Hypothalamus (tissue), 51 donors: ENCODE measurements around the gene RNF152.
A peak's percentile ranks its signal among the peaks of the same experiment; 100 is the strongest.

ENCODE experiments used
- DNase-seq, 51 donors: peaks; one replicate each; lab custom pipeline; 2025; lab: John Stamatoyannopoulos, UW

The RNF152 gene, protein sequence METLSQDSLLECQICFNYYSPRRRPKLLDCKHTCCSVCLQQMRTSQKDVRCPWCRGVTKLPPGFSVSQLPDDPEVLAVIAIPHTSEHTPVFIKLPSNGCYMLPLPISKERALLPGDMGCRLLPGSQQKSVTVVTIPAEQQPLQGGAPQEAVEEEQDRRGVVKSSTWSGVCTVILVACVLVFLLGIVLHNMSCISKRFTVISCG

DNA sequence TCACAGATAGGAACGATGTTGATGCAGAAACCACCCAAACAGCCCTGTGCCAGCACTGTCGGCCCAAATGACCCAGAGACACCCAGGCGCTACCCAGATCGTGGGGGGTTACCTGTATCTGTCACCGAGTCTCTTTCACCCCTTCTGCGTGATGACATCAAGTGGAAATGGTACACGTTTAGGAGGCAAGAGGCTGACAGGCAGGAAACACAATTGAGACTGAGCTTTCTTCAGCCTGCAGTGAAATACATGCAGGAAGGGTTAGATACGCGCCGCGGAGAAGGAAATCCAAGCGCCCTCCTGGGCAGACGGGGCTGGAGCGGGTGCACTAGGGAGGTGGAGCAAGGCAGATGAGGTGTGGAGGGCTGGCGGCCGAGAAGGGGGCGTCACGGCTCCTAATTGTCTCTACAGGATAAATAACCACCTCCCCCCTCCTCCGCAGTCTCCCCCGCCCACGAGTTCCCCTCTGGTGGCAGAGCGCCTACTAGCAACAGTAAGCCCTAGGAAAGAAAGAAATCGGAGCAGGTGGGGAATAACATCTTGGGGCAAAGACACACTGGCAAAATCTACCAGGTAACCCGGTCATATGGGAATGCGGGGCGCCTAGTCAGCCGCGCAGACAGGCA is at the start of gene RNF152:
TSS of gene RNF152 (minus strand) at position 325 of the 626 bp plus-strand sequence. CDS start 76,544 bp downstream, outside the sequence.
- DNase-seq, result peak in 29 of 51 donors; percentile 13 to 77 (median 27)

DNA sequence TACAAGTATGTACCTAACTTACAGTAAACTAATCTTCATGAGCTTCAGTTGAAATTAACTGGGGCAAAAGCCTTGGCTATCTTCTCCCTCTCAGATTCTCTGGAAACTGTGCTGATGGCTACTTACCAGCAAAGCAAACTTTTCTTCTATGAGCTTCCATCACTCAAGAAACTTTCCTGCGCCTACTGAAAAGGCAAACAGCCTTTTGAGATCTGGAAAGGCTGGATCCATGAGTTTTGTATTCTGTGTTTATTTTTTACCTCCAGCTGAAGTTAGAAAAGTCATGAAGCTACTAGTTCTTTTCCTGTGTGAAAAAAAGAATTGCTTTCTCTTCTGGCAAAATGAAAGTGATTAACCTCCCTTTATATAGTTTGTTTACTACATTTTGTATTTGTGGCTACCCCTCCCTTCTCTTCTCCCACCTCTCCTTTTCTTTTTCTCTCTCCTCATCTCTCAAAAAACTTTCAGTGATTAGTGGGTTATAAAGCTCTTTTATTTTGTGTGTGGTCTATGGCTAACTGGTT is 49.2 kb upstream of the RNF152 start:
- no peak for DNase-seq

DNA sequence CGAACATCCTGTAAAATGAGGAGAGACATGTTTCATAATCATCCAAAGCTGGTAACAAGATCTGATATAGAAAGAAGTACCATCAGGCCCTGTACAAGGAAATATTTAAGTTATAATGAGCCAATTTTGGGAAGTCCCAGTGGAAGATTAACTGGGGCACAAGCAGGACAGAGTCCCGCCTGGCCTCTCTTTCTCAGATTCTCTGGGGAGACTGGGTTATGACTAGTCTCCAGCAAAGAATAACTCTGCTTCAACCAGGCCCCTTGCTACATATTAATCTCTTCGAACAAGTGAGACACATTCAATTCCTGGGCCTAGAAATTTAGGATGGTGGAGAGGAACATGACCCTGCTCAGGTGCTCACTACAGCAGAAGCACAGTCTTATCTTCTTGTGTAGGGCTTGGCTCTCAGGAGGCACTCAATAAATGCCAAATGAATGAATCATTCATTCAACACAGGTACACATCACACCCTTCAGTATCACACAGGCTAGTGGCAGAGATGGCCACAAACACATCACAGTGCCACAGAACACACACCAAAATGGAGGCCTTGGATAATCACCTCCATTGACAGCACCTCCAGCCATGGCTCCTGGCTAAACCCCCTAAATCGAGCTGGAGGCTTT is 46.4 kb upstream of the RNF152 start:
- no peak for DNase-seq

DNA sequence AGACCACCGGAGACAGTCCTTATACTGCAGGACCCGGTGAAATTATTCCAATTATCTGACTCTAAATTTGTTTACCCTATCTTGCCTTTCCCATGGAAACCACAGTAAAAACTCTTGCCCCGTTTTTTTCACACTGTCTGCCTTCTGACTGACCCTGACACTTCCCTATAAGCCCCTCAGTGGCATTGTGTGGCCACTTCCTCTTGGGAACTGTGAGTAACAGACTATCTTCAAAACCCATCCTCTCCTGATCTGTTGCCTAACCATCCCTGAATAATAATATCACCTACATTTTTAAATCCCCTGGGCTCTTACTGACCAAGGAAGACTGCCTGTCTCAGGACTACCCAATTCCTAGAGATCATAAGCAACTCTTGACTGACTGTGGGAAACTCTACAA is 42.6 kb upstream of the RNF152 start:
- DNase-seq, result no peak

DNA sequence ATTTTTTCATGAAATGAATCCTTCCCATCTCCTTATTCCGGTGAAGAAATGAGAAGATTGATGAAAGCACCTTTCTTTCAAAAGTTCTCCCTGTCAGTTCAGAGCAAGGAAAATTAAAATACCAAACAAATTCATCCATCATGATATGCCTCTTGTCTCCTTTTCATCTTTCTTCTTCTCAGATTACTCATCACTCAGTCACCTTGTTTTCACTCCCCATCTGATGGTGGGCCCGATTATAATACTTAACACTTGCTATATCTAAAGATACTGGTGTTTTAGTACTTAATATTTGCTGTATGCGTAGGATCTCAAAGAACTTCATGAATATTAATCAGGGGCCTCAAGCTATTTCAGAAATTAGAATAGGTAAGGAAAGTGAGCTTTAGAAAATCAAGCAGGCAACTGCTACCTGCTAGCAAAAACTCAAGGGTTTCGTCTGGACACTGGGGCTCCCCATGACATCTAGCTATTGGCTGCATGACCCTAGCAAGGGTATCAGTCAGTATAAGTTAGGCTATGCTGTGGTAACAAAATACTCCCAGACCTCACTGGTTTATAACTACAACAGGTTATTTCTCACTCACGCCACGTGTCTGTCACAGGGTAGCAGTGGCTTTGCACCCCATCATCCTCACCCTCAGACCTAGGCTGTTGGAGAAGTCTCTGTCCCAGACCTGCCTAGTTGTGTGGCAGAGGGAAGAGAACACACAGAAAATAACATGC is 39.0 kb upstream of the RNF152 start:
- no peak for DNase-seq

DNA sequence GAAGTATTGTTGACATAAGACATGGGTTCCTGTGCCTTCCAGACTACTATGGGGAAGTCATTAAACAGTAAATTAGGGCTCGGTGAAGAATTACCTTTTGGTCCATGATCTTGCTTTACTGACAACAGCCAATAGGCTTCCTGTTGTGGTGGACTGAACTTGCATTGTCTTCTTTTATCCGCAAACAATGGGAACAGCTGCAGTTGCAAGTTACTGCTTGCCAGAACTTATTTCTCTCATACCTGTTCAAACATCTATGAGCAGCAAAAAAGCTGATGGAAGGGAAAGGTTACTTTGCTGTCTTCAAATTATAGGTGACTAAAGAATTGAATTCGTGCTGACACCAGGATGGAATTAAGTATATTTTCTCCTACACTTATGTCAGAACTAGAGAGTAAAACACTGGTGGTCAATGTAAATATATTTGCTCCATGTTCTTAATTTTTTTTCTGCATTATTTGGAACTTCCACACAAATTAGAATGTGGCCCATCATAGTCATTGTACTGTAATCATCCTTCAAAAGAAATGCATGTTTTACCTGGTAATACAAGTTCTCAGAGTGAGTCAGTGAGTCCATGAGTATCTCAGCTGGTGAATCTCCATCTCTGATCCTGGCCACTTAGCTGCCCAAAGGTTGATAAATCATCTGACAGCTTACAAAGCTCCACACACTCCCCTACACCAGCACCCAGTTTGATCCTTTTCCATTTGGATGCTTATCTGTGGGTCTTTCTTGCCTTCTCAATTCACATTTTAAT is 37.3 kb upstream of the RNF152 start:
- DNase-seq, result no peak

DNA sequence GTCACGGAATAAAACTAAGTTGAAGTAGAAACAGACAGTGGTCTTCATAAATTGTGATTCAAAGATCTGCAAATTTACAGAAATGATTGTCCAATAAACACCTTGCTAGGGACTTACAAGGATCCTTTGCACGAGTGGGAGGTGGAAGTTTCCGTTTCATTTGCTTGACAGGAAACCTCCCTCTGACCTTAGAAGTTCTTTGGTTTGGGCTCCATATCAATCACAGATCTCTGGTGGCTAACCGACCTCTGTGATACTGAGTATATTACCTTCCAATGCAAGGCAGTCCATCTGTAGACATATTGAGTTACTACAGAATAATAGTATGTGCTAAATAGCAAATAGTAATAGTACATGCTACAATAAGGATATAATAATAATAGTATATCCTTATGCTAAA is 33.7 kb upstream of the RNF152 start:
- DNase-seq, result no peak

DNA sequence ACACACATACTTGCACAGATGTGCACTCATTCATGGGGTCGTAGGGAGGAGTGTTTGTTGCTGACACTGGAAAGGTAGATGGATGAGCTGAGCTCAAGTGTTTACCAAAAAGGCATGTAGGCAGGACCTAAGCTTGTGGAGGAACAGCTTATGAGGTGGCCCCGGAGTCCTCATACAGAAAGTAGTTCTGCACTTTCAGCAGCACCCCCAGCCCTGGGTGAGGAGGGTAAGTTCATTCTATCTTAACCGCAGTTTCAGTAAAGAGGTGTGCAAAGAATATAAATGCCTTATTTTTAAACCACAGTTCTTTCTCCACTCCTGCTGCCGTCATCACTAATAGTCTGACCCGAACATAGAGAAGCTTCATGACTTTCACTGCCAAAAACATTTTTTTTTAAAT is 31.7 kb upstream of the RNF152 start:
- no peak for DNase-seq

DNA sequence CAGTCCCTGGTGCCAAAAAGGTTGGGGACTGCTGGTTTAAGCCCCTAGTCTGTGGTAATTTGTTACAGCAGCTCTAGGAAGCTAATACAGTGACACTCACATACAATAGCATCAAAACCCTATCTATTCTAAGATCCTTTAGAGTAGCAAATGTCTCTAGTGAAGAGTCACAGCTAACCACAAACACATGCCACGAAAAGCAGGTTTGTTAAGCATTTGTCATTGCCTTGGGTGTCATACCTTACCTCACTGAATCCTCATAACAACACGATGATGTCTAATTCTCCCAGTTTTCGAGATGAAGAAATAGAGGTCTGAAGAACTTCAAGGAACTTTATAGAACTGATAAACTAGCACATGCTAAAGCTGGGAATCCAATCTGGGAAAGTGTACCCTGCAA is 29.6 kb upstream of the RNF152 start:
- DNase-seq, result no peak

DNA sequence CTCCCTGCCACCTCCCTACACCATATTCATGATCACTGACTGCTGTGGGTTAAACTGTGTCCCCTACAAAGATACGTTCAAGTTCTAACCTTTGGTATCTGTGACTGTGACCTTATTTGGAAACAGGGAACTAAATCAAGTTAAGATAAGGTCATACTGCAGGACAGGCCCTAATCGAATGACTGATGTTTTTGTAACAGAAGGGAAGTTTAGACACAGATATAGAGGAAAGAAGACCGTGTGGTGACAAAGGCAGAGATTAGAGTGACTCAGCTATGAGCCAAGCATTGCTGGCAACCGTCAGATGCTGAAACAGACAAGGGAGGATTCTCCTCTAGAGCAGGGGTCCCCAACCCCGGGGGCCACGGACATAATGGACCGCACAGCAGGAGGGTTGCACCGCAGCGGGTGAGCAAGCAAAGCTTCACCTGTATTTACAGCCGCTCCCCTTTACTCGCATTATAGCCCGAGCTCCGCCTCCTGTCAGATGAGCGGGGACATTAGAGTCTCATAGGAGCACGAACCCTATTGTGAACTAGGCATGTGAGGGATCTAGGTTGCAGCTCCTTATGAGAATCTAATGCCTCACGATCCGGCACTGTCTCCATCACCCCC is 28.9 kb upstream of the RNF152 start:
- no peak for DNase-seq

DNA sequence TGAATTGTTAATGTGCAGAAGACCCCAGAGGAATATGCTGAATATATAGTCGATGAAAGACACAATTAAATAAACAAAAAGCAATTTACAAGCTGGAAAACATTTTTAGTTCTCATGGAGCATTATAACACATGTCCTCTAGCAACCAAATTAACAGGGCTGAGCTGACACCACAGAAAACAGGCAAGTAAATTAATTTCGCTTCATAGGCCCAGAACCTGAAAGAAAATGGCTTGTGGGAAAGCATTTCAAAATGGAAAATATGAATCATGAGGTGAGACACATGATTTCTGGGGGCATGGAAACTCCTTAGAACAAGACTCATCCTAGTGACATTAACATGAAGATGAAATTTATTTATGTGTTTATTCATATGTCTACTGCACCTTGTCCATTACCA is 25.0 kb upstream of the RNF152 start:
- DNase-seq, result no peak

DNA sequence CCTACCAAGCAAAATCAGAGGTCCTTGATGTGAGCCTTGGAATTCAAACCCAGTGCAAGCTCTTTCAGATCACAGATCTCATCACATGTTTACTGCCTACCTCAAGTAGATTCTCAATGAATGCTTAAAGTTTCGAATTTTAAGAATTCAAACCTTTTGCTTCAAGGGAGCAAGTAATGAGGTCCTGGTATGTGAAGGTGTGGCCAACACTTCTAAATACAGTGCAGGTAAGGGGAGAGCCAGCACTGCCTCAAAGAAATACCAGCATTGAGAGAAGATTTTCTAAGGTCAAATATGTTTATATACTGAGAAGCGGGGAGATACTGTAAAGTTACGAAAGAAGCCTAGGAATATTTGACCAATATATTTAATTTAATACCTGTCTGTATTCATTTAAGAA is 19.7 kb upstream of the RNF152 start:
- DNase-seq, result no peak

DNA sequence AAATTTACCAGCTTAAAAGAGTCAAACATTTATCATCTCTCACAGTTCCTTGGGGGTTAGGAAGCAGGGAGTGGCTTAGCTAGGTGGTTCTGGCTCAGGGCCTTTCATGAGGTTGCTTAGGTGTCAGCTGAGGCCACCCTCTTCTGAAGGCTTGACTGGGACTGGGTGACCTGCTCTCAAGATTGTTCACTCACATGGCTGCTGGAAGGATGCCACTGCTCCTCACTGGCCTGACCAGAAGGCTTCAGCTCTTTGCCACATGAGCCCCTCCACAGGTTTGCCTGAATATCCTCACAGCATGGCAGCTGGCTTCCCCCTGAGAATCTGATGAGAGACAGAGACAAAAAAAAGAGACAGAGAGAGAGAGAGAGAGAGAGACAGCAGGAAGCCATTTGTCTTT is 17.3 kb upstream of the RNF152 start:
- no peak for DNase-seq

DNA sequence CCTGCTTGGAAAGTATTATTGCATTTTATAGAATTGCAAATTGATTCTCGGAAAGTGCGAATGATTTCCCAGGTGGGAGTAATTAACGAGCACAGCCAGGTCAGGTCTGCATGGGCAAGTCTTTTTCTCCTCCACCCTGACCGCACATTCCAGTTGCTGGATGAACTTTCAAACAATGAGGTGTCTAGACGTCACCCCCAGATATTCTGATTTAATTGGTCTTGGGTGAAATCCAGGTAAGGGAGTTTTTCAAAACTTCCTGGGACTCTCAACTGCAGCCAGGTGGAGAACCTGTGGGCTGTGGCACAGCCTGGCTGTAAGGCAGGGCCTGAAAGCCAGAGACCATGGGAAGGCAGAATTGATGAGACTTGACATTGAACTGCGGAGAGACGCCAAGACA is 15.9 kb upstream of the RNF152 start:
- DNase-seq, result no peak

DNA sequence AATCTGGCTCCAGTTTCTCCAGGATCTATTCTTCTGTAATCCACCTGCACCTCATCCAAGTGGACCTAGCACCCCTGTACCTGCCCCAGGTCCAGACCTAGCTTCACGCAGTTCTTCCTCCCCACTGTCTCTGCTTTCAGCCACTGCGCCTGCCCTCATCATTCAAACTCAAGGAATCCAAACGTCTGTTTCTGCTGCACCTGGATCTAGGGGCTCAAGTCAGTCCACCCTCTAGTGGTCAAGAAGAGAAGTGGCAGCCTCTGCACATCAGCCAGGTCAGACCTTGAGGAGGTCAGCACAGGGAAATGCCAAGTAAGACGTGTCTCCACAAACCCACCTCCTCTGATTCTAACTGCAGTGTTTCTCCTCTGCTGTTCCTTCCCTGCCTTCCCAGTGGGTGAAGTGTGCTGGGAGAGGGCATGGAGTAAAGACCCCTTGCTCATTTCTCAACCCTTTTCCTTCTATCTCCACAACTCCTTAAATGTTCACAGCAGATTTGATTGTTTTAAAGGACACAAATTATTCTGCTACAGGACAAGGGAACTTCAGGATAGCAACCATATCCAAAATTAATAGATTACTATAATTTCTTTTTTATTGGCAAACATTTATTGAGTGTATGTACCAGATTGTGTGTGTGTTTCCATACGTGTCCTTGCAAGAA is 8.6 kb upstream of the RNF152 start:
- peak in 7 of 51 donors; percentile 3 to 17 (median 11) for DNase-seq

DNA sequence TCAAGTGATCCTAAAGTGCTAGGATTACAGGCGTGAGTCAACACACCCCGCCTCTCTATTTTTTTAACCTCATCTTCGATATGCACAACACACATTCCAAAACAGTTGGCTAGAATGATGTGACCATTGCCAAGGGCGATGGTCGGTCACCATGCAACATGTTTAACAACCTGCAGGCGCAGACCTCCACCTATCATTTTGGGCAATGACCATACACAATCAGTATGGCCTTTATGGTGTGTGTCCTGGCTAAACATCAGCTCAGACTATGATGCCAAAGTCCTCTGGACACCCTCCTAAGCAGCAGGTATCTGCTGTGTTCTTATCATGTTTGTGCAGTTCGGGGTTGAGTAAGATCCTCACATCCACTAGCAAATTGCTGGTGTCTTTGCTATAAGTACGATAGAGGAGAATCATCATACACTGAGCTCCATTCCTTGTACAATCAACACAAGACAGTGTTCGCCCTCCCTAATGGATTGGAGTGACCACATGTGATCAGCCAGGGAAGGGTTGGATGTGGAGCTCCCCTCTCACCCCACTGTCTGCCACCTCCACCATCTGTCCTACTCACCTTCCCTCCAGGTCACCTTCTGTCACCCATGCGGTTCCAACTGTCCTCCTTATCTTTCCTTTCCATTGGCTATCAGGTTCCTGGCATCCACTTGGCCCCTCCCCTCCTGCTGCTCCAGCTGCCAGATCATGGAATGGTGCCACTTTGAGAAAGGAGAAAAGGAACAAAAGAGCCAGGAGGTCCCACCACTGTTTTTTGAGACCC is 7.9 kb upstream of the RNF152 start:
- no peak for DNase-seq

DNA sequence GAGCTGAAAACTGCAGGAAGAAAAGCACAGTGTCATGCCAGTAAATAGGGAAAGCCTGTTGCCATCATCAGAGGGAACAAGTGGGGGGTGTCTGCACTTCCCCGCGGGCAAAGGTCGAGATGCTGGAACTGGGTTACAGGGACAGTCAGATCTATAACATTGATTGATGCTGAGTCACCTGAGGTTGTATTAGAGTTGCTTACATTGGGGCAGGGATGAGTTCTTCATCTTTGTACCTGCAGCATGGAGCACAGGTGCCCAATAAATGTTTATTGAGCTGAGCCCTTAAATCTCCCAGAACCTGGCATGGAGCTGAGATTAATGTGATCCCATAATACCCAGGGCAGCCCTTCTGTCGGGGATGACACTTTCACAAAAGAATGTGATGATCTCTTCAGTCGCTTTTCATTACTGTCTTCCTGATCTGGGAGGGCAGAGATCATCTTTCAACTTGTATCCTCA is 5.9 kb upstream of the RNF152 start:
- no peak for DNase-seq

DNA sequence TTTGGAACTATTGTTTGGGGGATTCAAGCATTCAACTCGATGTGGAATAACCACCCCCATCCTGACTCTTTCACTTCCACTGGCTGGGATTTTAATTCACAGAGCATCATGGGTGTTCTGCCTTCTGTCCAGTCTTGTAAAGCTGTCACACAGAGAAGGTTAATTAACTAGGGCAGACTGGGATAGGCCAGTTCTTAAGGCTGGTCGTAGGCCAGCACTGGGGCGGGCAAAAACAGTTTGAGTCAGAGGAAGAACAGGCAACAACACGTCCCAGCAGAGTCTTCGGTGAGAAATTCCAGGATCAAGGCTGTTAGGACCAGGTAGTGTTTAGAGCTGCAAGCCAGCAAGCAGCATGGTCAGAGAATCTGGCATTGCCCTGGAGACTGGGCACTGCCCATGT is 4.0 kb upstream of the RNF152 start:
- DNase-seq, result peak in 2 of 51 donors; percentile 1 to 10

DNA sequence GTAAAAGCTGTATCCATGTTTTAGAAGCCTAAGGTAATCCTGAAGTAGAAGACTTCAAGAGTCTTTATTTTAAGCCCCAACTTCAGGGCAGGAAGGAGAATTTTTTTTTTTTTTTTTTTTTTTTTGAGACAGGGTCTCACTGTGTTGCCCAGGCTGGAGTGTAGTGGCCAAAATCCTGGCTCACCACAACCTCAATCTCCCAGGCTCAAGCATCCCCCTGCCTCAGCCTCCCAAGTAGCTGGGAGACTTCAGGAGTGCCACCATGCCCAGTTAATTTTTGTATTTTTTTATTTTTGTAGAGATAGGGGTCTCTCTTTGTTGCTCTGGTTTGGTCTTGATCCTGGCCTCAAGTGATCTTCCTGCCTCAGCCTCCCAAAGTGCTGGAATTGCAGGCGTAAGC is 3.3 kb upstream of the RNF152 start:
- no peak for DNase-seq
